ENCODE data around the gene SMPD3.
"Not testable (repeated sequence)": the region's sequence is repeated elsewhere in the genome, so short reads cannot be mapped to it uniquely, and the experiment has no call there.

Gene SMPD3

DNA sequence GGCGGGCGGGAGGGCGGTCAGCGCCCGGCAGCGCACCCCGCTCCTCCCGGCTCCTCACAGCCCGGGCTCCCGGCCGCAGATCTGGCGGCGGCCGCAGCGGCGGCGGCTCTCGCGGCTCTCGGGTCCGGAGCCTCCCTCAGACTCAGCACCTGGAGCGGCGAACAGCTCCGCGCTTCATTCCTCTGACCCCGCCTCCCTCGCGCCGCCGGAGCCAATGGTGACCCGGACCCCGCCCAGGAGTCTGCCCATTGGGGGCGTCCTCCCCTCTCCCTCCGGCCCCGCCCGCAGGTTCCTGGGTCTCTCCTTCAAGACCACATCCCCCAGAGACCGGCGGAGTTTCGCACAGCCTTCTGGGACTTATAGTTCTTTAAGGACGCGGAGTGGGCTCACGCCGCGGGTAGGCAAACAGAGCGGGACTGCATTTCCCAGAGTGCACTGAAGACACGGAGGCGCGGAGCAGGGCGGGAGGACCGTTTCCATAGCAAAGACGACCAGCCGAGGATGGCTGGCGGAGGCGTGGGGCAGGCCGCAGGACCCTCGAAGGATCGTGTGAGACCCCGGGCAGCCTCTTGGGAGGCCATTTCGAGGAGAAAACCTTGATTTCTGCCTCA is at the start of gene SMPD3:
TSS of gene SMPD3 (minus strand) at position 149 of the 611 bp plus-strand sequence. CDS start 76,327 bp downstream, outside the sequence.
- DNase-seq, result peak; percentile 100

DNA sequence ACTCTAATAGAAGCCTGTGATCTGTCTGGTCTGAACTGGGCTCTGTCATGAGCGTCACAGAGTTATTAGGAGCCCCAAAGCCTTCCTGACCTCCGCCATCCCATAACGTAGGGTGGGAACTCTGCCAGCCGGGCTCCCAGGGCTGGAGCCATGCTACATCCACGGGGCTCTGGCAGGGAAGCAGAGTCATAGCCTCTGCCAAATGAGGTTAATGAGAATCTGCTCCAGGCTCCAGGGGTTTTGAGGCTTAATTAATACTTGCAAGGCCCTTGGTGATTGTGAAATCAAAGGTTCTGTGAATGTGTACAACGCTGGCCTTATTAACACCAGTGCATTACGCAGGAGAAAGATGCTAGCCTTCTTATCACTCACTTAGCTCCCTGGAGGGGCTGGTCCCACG is 48.4 kb upstream of the SMPD3 start:
- no peak for DNase-seq

DNA sequence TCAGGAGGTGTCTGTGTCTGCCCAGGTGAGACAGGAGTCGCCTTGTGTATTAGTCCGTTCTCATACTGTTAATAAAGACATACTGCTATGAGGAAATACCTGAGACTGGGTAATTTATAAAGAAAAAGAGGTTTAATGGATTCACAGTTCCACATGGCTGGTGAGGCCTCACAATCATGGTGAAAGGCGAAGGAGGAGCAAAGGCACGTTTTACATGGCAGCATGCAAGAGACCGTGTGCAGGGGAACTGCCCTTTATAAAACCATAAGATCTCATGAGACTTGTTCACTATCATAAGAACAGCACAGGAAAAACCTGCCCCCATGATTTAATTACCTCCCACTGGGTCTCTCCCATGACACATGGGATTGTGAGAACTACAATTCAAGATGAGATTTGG is 46.0 kb upstream of the SMPD3 start:
- not testable (repeated sequence) for DNase-seq

DNA sequence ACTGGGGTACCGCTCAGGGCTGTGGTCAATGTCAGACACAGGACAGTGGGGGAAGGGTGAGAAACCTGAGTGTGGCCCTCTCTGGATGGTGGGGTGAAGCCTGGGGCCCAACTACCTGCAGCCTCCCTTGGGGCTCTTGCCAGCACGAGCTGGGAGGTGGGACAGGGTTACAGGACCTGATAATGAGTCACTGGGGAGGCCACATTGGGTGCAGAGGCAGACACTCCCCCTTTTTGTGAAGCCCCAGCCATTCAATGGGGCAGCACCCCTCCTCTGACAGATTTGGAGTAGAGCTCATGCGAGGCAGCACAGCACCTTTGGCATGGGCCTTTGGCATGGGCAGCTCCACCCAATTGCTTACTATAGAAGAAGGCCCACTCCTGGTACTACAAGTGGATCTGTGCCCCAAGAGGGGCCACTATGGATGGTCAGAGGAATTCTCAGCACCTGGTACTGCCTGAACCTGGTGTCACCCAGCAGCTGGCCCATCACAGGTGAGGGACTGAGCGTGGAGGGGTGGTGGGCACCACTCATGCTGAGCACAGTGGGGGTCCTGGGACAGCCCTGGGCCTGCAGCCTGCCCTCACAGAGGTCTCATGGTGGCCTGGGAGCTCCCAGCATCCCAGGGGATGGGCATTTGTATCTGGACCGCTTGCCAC is 45.2 kb upstream of the SMPD3 start:
- no peak for DNase-seq

DNA sequence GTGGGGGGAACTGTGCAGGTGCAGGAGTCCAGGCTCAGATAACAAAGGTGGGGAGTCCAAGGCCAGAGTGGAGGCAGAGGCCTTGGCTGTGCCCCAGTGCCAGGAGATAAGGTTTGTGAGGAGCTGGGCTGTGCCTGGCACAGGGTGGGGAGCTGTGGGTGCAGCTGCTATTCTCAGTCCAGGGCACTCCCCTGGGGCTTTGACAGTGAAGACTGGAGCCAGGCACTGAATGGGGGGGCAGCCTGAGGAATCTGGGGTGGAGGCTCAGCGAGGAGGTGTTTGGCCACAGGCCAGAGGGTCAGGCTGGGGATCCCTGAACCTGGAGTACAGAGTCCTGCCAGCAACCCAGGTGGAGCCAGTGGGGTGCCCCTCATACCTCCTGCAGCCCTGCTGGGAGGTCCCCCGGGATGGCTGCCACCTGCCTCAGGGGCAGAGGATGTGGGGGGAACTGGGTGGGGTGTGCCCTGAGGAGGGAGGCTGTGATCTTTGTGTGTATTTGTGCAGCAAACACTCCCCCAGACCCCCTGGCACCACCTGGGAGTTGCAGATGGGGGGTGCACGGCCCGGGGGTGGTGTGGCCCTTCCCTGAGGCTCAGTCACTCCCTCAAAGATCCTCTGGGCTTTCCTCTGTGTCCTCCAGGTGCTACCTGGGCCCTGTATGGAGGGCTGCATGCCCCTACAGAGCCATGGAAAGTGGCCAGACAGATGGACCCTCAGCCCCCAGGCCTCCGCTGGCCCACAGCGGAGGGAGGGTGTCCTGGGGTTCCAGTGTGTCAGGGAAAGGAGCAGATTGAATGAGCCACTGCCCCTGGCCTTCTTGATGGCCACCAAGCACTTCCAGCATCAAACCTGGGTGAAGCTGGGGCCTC is 44.5 kb upstream of the SMPD3 start:
- no peak for DNase-seq

DNA sequence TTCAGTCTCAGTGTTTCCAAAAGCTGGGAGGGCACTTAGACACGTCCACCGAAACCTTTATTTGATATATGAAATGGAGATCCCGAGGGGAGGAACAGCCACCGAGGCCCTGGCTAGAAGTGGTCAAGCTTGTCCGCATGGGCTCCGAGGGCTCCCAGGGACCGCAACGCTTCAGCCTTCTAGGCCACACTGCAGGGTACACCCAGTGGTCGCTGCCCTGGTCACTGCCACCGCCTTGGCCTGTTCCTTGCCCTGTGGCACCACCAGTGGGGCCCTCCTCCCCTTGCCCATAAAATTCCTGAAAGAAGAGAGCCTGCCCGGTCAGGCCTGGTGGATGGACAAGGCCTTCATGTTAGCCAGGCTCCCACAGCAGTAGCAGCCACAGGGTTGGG is 43.8 kb upstream of the SMPD3 start:
- DNase-seq, result no peak

DNA sequence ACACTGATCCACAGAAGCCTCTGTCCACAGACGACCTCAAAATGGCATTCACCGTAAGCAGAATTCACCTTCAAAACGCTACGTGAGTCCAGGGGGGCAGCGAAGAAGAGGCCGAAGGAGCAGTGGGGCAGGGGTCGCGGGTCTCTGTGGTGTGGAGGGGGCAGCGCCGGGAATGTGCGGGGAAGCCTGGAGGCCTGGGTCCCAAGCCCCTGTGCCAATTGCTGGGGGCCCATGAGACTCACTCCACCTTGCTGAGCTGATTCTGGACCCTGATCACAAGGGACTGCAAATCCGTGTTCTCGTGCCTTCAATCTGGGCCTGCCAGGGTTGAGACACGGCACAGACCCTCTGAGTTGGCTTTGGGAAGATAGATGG is 43.3 kb upstream of the SMPD3 start:
- no peak for DNase-seq

DNA sequence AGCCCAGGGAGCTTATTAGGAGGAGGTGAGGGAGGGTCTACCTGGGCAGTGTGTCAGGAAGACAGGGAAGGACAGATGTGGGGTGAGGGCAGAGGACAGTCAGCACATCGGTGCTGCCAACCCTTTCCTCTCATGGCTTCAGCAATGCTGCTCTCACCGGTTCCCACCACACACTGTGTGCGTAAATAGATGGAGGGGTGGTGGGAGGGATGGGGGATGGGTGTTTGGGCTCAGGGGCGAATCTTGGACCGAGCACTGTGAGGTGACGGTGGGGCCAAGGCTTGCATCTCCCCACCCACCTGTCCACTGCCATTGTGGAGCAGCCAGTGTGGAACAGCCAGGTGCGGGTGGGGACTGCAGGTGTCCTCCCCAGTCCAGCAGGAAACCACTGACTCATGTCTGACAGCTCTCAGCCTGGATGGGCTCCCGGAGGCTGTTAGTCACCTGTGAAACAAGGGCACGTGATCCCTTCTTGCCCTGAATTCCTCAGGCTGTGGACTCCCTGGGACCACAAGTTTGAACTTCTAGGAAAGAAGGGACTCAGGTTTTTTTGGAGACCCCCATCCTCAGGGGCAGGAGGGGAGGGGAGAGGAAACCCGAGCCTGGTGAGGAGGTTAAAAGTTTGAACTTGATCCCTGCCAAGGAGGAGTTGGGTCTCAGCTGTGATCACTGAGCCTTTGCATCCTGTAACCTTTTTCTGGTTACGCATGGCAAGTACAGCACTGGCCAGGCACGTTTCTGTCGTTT is 42.7 kb upstream of the SMPD3 start:
- no peak for DNase-seq

DNA sequence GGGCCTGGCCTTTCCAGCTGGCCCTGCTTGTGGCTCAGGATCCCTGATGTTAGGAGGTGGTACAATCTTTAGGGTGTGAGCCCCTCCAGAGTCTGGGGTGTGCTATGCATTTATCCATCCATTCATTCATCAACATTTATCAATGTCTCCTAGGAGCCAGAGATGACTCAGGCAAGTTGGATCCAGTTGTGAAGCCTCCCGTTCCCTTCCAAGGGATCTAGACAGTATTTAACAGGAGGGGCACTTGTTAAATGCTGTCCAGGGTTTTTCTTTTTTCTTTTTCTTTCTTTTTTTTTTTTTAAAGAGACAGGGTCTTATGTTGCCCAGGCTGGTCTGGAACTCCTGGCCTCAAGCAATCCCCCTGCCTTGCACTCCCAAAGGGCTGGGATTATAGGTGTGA is 42.0 kb upstream of the SMPD3 start:
- no peak for DNase-seq

DNA sequence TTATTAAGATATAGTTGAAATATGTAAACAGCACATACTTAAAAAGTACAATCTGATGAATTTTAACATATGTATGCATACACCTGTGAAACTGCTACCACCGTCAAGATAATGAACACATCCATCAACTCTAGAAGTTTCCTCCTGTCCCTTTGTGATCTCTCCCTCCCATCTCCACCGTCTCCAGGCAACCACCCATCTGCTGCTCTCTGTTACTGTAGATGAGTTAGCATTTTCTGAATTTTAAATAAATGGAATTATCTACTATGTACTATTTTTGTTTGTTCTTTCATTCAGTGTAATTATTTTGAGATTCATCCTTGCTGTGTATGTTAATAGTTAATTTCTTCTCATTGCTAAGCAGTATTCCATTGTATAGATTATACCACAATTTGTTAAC is 40.2 kb upstream of the SMPD3 start:
- no peak for DNase-seq

DNA sequence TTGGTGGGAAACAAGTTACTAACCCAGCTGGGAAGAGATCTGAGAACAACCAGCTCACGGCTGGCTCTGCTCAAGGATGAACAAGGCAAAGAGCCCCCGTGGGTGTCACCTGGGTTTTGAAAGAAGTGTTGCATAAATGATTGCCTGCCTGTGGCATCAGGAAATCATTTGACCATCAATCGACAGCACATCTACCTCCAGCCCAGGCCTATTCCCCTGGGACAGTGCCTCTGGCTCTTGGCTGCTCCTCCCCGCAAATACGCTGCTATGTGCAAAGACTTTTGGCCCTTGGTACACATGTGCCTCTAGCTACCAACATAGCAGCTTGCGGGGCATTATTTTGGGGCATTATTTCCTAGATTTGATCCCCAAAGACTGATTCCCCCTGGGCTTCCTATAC is 39.4 kb upstream of the SMPD3 start:
- no peak for DNase-seq

DNA sequence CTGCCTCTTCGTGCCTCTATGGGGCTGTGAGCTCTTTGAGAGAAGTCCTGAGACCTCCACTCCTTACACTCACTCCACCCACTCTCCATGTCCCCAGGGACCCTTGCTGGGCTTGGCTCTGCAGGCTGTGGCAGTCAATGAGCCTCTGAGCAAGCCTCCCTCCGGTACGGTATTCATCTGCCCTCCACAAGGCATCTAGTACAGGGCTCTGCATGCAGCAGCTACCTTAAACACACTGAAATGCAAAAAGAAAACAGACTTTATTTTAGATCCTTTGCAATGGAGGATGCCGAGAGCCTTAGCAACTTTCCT is 38.9 kb upstream of the SMPD3 start:
- DNase-seq, result no peak

DNA sequence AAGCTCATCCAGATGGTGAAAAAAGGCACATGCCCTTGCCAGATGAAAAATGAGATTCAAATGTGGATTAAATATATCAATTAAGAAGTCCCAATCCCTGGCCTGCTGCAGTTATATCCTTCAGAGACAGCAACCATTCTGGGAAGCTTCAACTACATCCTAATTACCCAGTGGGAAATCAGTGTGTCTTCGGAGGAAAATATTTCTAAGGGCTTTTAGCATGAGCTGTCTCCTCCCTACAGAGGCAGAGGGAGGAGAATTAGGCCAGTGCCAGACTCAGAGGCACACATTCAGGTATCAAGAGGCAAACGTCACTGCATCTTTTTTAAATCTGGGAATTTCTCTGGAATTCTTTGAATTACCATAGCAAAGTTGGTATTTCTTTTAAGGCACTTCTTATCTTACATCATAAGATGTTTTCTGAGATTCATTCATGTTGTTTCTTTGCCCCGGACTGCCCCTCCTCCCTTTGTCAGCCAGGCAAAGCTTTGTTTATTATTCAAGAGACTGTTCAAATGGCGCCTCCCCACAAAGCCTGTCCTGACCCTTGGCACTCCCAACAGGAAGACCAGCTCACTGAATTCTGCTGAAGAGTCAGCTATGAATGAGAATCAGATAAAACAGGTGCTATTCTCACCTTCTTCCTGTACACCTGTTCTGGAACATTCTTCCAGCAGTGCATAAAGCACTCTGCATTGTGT is 38.3 kb upstream of the SMPD3 start:
- no peak for DNase-seq

DNA sequence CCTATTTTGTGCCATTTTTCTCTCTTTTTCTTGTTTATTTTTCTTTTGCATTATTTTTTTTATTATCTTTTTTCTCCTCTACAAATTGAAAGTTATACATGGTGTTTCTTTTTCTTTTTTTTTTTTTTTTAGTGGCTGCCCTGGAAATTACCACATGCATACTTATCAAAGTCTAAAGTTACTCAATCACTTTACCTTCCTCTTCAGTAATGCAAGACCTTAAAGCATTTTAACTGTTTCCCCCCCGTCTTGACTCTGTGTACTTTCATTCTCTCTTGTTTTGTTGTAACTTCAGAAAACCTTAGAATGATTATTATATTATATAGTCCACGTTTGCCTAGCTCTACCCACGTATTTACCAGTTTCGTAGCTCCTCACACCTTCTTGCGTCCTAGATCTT is 33.3 kb upstream of the SMPD3 start:
- DNase-seq, result no peak

DNA sequence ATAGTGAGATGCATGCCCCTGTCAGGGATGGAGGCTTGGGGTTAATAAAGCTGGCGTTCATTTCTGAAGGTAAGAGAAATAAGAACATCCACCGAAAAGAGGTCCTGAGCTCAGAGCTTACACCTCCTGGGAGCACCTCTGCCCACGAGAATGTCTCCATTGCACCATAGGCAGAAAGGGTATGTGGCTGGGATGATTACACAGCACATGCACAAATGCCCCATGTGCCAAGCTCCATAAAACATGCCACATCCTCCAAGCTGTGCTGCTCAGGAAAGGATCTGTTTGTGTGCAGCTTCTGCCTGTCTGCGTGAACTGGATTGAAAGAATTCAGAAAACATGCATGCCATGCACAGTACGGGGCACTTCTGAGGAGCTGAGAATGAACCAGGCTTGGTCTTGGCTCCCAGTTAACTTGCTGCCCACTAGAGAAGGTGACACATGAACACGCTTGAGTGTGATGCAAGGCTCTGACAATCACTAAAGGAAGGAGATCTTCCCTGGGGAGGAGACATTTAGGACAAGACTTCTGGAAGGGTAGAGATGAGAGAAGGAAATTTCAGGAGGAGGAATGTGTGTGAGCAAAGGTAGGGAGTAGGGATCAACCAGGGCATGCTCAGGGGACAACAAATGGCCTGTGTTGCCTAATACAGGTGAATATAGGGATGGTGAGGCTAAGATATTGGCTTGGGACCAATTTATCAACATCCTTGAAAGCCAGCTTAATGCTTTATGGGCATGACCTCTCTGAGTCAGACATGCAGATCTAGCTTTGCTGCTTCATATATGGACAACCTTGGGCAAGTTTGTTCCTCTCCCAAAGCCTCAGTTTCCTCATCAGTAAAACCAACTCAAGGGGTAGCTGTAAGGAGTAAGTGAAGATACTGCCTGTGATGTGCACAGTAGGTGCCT is 32.0 kb upstream of the SMPD3 start:
- DNase-seq, result no peak

DNA sequence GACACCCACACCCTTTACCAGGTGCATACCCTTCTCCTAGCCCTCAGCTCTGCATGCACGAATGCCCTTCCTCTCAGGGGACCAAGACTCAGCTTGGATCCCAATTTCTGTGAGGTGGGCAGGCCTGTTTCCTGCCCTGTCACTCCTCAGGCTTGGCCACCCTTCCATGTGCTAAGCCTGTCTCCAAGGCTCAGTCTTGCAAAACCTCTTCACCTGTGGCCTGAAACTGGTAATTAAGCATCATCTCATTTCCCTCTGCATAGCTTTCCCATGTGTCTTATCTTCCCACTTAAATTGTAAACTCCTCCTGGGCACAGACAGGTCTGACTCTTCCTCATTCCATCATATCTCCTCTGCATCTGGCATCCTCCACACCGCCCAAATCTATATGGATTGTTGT is 31.0 kb upstream of the SMPD3 start:
- DNase-seq, result no peak

DNA sequence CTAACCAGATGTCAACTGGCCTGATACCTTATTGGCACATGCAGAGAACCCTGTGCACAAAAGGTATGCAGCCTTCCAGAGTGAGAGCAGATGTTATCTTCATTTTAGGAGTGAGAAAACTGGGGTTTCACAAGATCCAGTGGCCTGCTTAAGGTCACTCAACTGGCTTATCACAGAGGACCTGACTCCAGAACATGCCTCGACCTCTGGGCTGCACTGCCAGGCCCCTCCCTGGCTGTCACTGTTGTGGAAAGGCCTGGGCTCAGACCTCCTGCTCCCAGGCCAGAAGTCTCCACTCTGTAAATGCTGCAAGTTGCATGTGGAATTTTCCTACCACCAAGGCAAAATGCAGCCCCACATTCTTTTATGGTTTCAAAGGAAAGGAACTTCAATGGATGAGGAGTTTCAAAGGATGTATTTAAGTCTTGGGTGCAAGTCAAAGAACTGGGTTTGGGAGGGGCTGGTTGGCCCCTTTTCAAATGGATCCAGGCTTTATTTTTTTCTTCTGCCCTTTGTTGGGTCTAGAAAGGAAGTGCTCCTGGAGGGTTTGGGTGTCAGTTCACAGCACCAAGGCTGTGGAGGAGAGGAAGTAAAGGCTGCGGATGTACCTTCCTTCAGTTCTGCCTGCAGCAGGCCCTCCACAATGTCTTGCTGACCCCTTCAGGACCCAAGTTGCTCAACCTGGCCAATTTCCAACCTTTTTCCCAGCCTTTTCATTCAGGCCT is 30.4 kb upstream of the SMPD3 start:
- DNase-seq, result no peak

DNA sequence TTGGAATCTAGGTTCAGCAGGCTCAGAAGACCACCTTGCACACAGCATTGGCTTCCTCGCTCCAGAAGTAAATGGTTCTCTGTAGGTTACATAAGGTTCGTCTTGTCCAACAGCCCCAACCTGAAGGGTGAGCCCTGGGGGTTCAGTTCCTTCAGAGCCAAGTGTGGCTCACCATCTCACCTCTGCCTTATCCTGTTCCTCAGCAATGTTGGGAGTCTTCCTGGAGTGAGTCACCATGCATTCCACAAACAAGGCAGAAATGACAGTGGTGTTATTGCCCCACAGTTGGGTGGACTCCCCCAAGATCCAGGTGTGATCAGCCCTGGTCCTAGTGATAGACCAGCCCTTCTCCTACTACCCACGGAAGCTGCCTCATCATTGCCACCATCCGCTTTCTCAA is 26.8 kb upstream of the SMPD3 start:
- no peak for DNase-seq

DNA sequence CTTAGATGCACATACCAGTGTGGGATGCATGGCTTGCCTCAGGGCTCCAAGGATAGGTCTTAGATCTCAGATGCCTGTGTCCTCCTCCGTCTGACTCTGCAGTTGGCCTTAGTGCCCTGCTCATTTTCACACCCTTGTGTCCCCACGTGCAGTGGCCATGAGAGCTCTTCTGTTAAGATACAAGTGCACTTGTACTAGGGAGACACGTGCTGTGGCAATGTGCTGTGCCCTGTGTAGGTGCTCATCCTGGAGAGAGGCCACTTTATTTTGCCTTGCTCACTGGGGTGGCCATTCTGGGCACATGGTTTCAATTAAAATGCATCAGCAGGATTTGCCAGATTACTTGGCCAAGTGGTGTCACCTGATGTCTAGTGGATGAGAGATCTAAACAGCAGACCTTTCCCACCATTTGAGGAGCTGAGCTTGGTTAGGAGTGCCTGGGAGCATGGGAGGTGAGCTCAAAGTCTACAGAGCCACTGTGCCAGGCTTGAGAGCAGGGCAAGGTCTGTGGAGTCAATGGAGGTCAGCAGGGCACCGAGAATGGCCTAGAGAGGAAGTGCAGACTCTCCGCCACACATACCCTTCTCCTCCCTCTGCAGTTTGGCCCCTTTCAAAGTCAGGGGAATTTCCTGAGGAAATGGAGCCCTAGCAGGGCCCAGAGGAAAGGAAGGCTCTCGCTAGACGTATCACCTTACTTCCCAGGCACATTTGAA is 25.2 kb upstream of the SMPD3 start:
- DNase-seq, result no peak

DNA sequence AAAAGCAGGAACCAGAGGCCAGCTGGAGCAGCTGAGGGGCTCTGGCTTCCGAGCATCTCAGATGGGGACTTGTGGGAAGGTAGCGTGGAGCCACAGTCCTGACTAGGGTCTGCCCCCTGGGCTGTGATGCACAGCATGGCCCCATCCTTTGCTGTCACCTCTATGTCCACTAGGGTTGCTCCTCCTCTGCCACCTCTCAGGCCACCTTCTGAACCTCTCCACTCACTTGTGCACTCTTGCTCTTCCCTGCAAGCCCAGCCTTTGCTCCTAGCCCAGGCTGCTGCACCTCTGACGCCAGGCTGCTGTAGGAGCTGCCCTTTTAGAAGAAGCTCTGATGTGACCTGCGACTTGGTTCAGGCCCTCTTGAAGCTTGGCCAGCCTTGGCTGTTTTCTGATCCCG is 24.3 kb upstream of the SMPD3 start:
- no peak for DNase-seq
